ENCODE data around the gene PNPLA6. TPM values are rescaled to one million over a fixed set of nuclear protein-coding genes. Genes with fewer than 3 reads are reported as not detected.

Gene PNPLA6
- total and polyA plus RNA-seq, 2 experiments from 2014 or later, result 66.6 to 135 TPM

- ATAC-seq, result peak; percentile 33
- peaks cover 13% of the 10 kb centered on the region for H3K4me1 Mint-ChIP-seq
- no peaks in the 10 kb centered on the region for H3K36me3 ChIP-seq (ENCODE audit: insufficient read depth)
- no peaks in the 10 kb centered on the region for H3K9me2 ChIP-seq (ENCODE audit: insufficient read depth)
- H3K4me3 ChIP-seq, result peak overlapping the region; percentile 87
- H3K4me3 Mint-ChIP-seq, result peak overlapping the region; percentile 72
- H2AFZ ChIP-seq, result no peak overlapping the region
- H3K27me3 ChIP-seq (ENCODE audit: insufficient read depth), result no peaks in the 10 kb centered on the region
- no peaks in the 10 kb centered on the region; the same call in 2 of the 3 replicates for H3K9me3 Mint-ChIP-seq
- H3K27ac ChIP-seq (ENCODE audit: low read depth), result no peak overlapping the region; the same call in 1 of the 2 replicates
- peak; percentile 41 for DNase-seq (ENCODE audit: low spot score)
- H3K27me3 Mint-ChIP-seq (ENCODE audit: insufficient read depth, low read depth, poor library complexity), result peaks cover 11% of the 10 kb centered on the region
- peak overlapping the region; percentile 91 for H3K4me2 ChIP-seq
- TF ChIP-seq EZH2phosphoT487 (IDR thresholded peaks at IDR 0.05; ENCODE audit: unreplicated experiment) (no peak), ZNF114 (CRISPR knock-in tag; IDR thresholded peaks at IDR 0.05) (no peak), STAT1 (IDR thresholded peaks at IDR 0.05; ENCODE audit: unreplicated experiment) (no peak), ZNF331 (CRISPR knock-in tag; IDR thresholded peaks at IDR 0.05; ENCODE audit: low read depth) (no peak), ZNF462 (CRISPR knock-in tag; IDR thresholded peaks at IDR 0.05) (no peak), ETS1 (IDR thresholded peaks at IDR 0.05) (no peak), EZH2 (IDR thresholded peaks at IDR 0.05; ENCODE audit: low read depth, unreplicated experiment) (no peak), CTCF (conservative IDR thresholded peaks at IDR 0.05; ENCODE audit: low read depth in 2 of 2) (no peak), POLR2AphosphoS5 (IDR thresholded peaks at IDR 0.05; ENCODE audit: low read depth) (no peak), REST (IDR thresholded peaks at IDR 0.05; ENCODE audit: unreplicated experiment) (no peak), JUNB (IDR thresholded peaks at IDR 0.05; ENCODE audit: unreplicated experiment) (no peak), NANOG (IDR thresholded peaks at IDR 0.05; ENCODE audit: borderline replicate concordance) (no peak), CREB1 (CRISPR knock-in tag; IDR thresholded peaks at IDR 0.05; ENCODE audit: low read depth) (no peak)
- peaks cover 16% of the 10 kb centered on the region; the same call in 2 of the 3 replicates for H3K36me3 Mint-ChIP-seq (ENCODE audit: low read depth)
- H4K20me1 ChIP-seq (replicated peaks; ENCODE audit: insufficient read depth), result no peaks in the 10 kb centered on the region
- peaks cover 5% of the 10 kb centered on the region for H3K79me2 ChIP-seq (replicated peaks; ENCODE audit: insufficient read depth)
- no peaks in the 10 kb centered on the region; the same call in 1 of the 2 replicates for H3F3A ChIP-seq (replicated peaks; ENCODE audit: low read depth)
- H3K4me1 ChIP-seq (ENCODE audit: insufficient read depth), result peaks cover 21% of the 10 kb centered on the region
- peak overlapping the region; percentile 25 for H3K27ac Mint-ChIP-seq
Observed at GRCh38 chr19:7521551-7522071, 13.9 kb upstream of the PNPLA6 start.
